Activated CD8-positive, alpha-beta T cell treated with anti-CD3 and anti-CD28 coated beads for 36 hours (primary cell): ENCODE measurements around the gene IL17B. TPM values are rescaled to one million over a fixed set of nuclear protein-coding genes. Genes with fewer than 3 reads are reported as not detected.

Experiments used
- ATAC-seq: fragments of 200-7000 bp; cut with Tn5 transposase; one replicate; pipeline ENCODE4 v1.10.0; 2021; ENCODE audit warnings: mild to moderate bottlenecking, moderate library complexity
- CTCF ChIA-PET: fragments of 350-600 bp; sonication (Branson Sonifier 250); formaldehyde crosslinking; loops from one replicate; lab custom pipeline; 2021; ENCODE audit warnings: antibody characterized with exemption; lab: Charles Lee
- POLR2A ChIA-PET: fragments of 350-600 bp; sonication (Branson Sonifier 250); formaldehyde crosslinking; loops from one replicate; lab custom pipeline; 2021; ENCODE audit warnings: antibody characterized with exemption; lab: Charles Lee
- DNase-seq: peaks from one replicate; pipeline ENCODE4 v3.0.0-alpha.2; 2020
- H3K27ac Mint-ChIP-seq: one replicate; pipeline ENCODE4 v1.8.0; 2021; ENCODE audit warnings: mild to moderate bottlenecking, mixed read lengths
- H3K27me3 Mint-ChIP-seq: one replicate; pipeline ENCODE4 v1.8.0; 2021; ENCODE audit warnings: mixed read lengths
- H3K36me3 Mint-ChIP-seq: one replicate; pipeline ENCODE4 v1.8.0; 2021; ENCODE audit warnings: low read depth, mixed read lengths
- H3K4me1 Mint-ChIP-seq: one replicate; pipeline ENCODE4 v1.8.0; 2021; ENCODE audit warnings: low read depth, mixed read lengths
- H3K4me3 Mint-ChIP-seq: one replicate; pipeline ENCODE4 v1.8.0; 2021; ENCODE audit warnings: mild to moderate bottlenecking, moderate library complexity, mixed read lengths
- H3K9me3 Mint-ChIP-seq: one replicate; pipeline ENCODE4 v1.8.0; 2021; ENCODE audit warnings: mixed read lengths
- CTCF ChIP-seq: fragments of 200-600 bp; IDR thresholded peaks from one replicate; pipeline ENCODE4 v1.8.0; 2022; ENCODE audit warnings: antibody characterized with exemption, mild to moderate bottlenecking
- intact Hi-C: fragments of 100-400 bp; cut with micrococcal nuclease; formaldehyde crosslinking; loops from one replicate; pipeline ENCODE4 v1.10.0; 2022
- total RNA-seq, 2 experiments: library from RNA; stranded (reverse); gene quantifications; one replicate each; pipeline ENCODE4 v1.2.3, GENCODE V29; 2021

The IL17B gene
- total RNA-seq, 2 experiments from 2014 or later, result not detected

GRCh38 chr5:149357370-149358293 is 21.5 kb downstream of the IL17B start, which contains the start of gene PCYOX1L:
Gene PCYOX1L, plus strand, starts transcription at chr5:149358046. Its CDS starts 23 bp downstream, at chr5:149358069.
- peak; percentile 95 for DNase-seq
- Mint-ChIP-seq H3K27ac (peak within 1 kb of the TSS; percentile 87), H3K4me3 (peak within 1 kb of the TSS; percentile 96), H3K27me3 (no peaks in the 10 kb centered on the region), H3K4me1 (peaks cover 57% of the 10 kb centered on the region), H3K9me3 (no peaks in the 10 kb centered on the region), H3K36me3 (peaks cover 35% of the 10 kb centered on the region)
- CTCF ChIA-PET, result interaction anchor here (0.9 to 14.8 kb wide), 8 partner anchors 9 to 207 kb away, joined by 3 to 163 read pairs (median 5); partner anchors contain the start of genes CSNK1A1 and GRPEL2
- ATAC-seq, result peak; percentile 99
- POLR2A ChIA-PET, result interaction anchor here (0.6 to 9.1 kb wide), 10 partner anchors 8 to 400 kb away, joined by 3 to 82 read pairs (median 3); partner anchors contain the start of gene GRPEL2
- TF ChIP-seq CTCF, result no peak
- intact Hi-C loops, result no loop called here

GRCh38 chr5:149356391-149356790 is 22.7 kb downstream of the IL17B start:
- ATAC-seq (no peak), DNase-seq (peak; percentile 28)
- intact Hi-C loops, result no loop called here
- H3K27me3 Mint-ChIP-seq, result no peaks in the 10 kb centered on the region
- peaks cover 70% of the 10 kb centered on the region for H3K4me1 Mint-ChIP-seq
- peak overlapping the region; percentile 35 for H3K4me3 Mint-ChIP-seq
- CTCF ChIA-PET, result interaction anchor here (1.3 to 14.8 kb wide), 5 partner anchors 12 to 209 kb away, joined by 4 to 163 read pairs (median 7); partner anchors contain the start of gene GRPEL2
- H3K27ac Mint-ChIP-seq, result peak overlapping the region; percentile 60
- no peaks in the 10 kb centered on the region for H3K9me3 Mint-ChIP-seq
- H3K36me3 Mint-ChIP-seq, result peaks cover 47% of the 10 kb centered on the region
- TF ChIP-seq CTCF, result no peak
- POLR2A ChIA-PET, result interaction anchor here (1.5 to 9.1 kb wide), 2 partner anchors 11 kb away, joined by 6 to 82 read pairs; partner anchors contain the start of gene GRPEL2

- peak; percentile 36 for DNase-seq
- ATAC-seq, result no peak
- Mint-ChIP-seq H3K4me1 (peaks cover 72% of the 10 kb centered on the region), H3K36me3 (peaks cover 52% of the 10 kb centered on the region), H3K9me3 (no peaks in the 10 kb centered on the region), H3K4me3 (no peak overlapping the region), H3K27ac (peak overlapping the region; percentile 60), H3K27me3 (no peaks in the 10 kb centered on the region)
- intact Hi-C loops, result no loop called here
- POLR2A ChIA-PET, result interaction anchor here (0.8 to 9.1 kb wide), 3 partner anchors 10 to 24 kb away, joined by 3 to 82 read pairs (median 6); partner anchors contain the start of genes GRPEL2 and IL17B
- no peak for TF ChIP-seq CTCF
- CTCF ChIA-PET, result interaction anchor here (1.3 to 14.8 kb wide), 6 partner anchors 9 to 209 kb away, joined by 5 to 163 read pairs (median 7); partner anchors contain the start of gene GRPEL2
Measured at GRCh38 chr5:149355688-149356087, 23.4 kb downstream of the IL17B start.

GRCh38 chr5:149353911-149354310 is 25.2 kb downstream of the IL17B start:
- POLR2A ChIA-PET, result interaction anchor here (1.0 to 9.1 kb wide), 2 partner anchors 8 to 13 kb away, joined by 3 to 82 read pairs; partner anchors contain the start of gene GRPEL2
- peaks cover 71% of the 10 kb centered on the region for H3K4me1 Mint-ChIP-seq

More at GRCh38 chr5:149353911-149354310, 25.2 kb downstream of the IL17B start:
- no peak for TF ChIP-seq CTCF
- peak overlapping the region; percentile 42 for H3K27ac Mint-ChIP-seq
- intact Hi-C loops, result no loop called here
- peaks cover 68% of the 10 kb centered on the region for H3K36me3 Mint-ChIP-seq
- no peaks in the 10 kb centered on the region for H3K27me3 Mint-ChIP-seq
- no peak for DNase-seq
- no peaks in the 10 kb centered on the region for H3K9me3 Mint-ChIP-seq
- H3K4me3 Mint-ChIP-seq, result no peak overlapping the region
- CTCF ChIA-PET, result interaction anchor here (0.8 to 14.8 kb wide), 6 partner anchors 9 to 211 kb away, joined by 3 to 163 read pairs (median 4); partner anchors contain the start of gene GRPEL2
- no peak for ATAC-seq
